H1 (cell line): ENCODE results near the gene VWA5B2. TPM values are rescaled to one million over a fixed set of nuclear protein-coding genes. Genes with fewer than 3 reads are reported as not detected.

Experiments used
- CTCF ChIA-PET: fragments of 300-600 bp; sonication (Branson Sonifier 250); formaldehyde crosslinking; loops from one replicate; lab custom pipeline; 2021; ENCODE audit not compliant: partially characterized antibody; lab: Charles Lee
- POLR2A ChIA-PET: fragments of 300-600 bp; sonication (Branson Sonifier 250); formaldehyde crosslinking; loops from one replicate; lab custom pipeline; 2021; ENCODE audit warnings: inconsistent platforms; ENCODE audit not compliant: partially characterized antibody; lab: Charles Lee
- DNase-seq, 2 experiments: peaks; one replicate each; pipeline versions ENCODE4 v3.0.0 to v3.0.0-alpha.2; 2010 to 2022; ENCODE audit warnings: low spot score in 2 of 2, low read depth in 1 of 2, mixed read lengths in 1 of 2
- FAIRE-seq: peaks from 2 replicates; lab custom pipeline; 2011; peaks lifted over from hg19 to GRCh38; lab: Jason Lieb, UNC
- H2AFZ ChIP-seq: 2 replicates; pipeline ENCODE4 v1.8.1; 2012; ENCODE audit warnings: low read length, inconsistent platforms
- H2AK5ac ChIP-seq: 2 replicates; pipeline ENCODE4 v1.6.1; 2013; ENCODE audit warnings: low read depth, low read length
- H2BK120ac ChIP-seq: replicated peaks from 2 replicates; pipeline ENCODE3; 2013; ENCODE audit warnings: low read depth, low read length, inconsistent platforms
- H2BK12ac ChIP-seq: 2 replicates; pipeline ENCODE4 v1.6.1; 2013; ENCODE audit warnings: low read depth, low read length
- H2BK15ac ChIP-seq: 2 replicates; pipeline ENCODE4 v1.6.1; 2013; ENCODE audit warnings: low read length
- H2BK20ac ChIP-seq: 2 replicates; pipeline ENCODE4 v1.6.1; 2013; ENCODE audit warnings: low read length
- H2BK5ac ChIP-seq: 2 replicates; pipeline ENCODE4 v1.6.1; 2013; ENCODE audit warnings: low read depth, low read length
- H3K14ac ChIP-seq: 2 replicates; pipeline ENCODE4 v1.6.1; 2013; ENCODE audit warnings: inconsistent platforms; ENCODE audit not compliant: insufficient read length
- H3K18ac ChIP-seq: 2 replicates; pipeline ENCODE4 v1.6.1; 2013; ENCODE audit warnings: low read length; ENCODE audit errors: extremely low read depth
- H3K23ac ChIP-seq: 2 replicates; pipeline ENCODE4 v1.6.1; 2013; ENCODE audit warnings: inconsistent platforms; ENCODE audit not compliant: insufficient read length
- H3K23me2 ChIP-seq: 2 replicates; pipeline ENCODE4 v1.6.1; 2013; ENCODE audit warnings: low read depth, low read length
- H3K27ac ChIP-seq: 2 replicates; pipeline ENCODE4 v1.6.1; 2011; ENCODE audit warnings: low read depth, low read length, inconsistent platforms
- H3K27me3 ChIP-seq, 4 experiments: replicated peaks in 1 of 4; 1 replicate in 1 of 4; 2 replicates in 3 of 4; pipeline versions ENCODE4 v1.6.1 to v1.8.1; 2011 to 2013; ENCODE audit warnings: low read length in 3 of 4, mild to moderate bottlenecking in 3 of 4, inconsistent platforms in 2 of 4, mixed read lengths in 2 of 4, moderate library complexity in 1 of 4; ENCODE audit not compliant: control insufficient read depth in 3 of 4, insufficient read depth in 3 of 4; ENCODE audit errors: extremely low read depth in 1 of 4
- H3K36me3 ChIP-seq, 4 experiments: 2 replicates each; pipeline versions ENCODE4 v1.6.1 to v1.8.1; 2011 to 2013; ENCODE audit warnings: mild to moderate bottlenecking in 4 of 4, low read length in 3 of 4, moderate library complexity in 2 of 4, control low read depth in 1 of 4, inconsistent platforms in 1 of 4; ENCODE audit not compliant: insufficient read depth in 4 of 4, control insufficient read depth in 2 of 4
- H3K4ac ChIP-seq: replicated peaks from 2 replicates; pipeline ENCODE3; 2013; ENCODE audit warnings: low read length, low read depth, mixed read lengths, inconsistent platforms; ENCODE audit not compliant: insufficient read length
- H3K4me1 ChIP-seq, 4 experiments: replicated peaks in 1 of 4; 1 replicate in 1 of 4; 2 replicates in 3 of 4; pipeline versions ENCODE4 v1.6.1 to v1.8.1; 2011 to 2013; ENCODE audit warnings: low read length in 3 of 4, inconsistent platforms in 2 of 4, mixed read lengths in 1 of 4; ENCODE audit not compliant: insufficient read depth in 4 of 4, control insufficient read depth in 3 of 4
- H3K4me2 ChIP-seq, 2 experiments: 2 replicates each; pipeline versions ENCODE4 v1.6.1 to v1.8.1; 2011 to 2013; ENCODE audit warnings: low read depth in 2 of 2, low read length in 2 of 2, control low read depth in 1 of 2, inconsistent platforms in 1 of 2, mild to moderate bottlenecking in 1 of 2; ENCODE audit not compliant: insufficient read depth in 1 of 2
- H3K4me3 ChIP-seq, 4 experiments: fragments of 200-600, 300-600 bp in 1 of 4; sonication (generic), shearing (Covaris generic), sonication (Bioruptor Twin) in 1 of 4; 2 replicates each; pipeline versions ENCODE4 v1.5.1 to v1.8.1; 2011 to 2016; ENCODE audit warnings: low read length in 4 of 4, low read depth in 3 of 4, control low read depth in 2 of 4, inconsistent platforms in 2 of 4, mild to moderate bottlenecking in 2 of 4, mixed read lengths in 1 of 4, moderate library complexity in 1 of 4; ENCODE audit not compliant: insufficient read depth in 2 of 4; ENCODE audit errors: extremely low read depth in 1 of 4
- H3K56ac ChIP-seq: replicated peaks from 2 replicates; pipeline ENCODE3; 2013; ENCODE audit warnings: low read depth, mild to moderate bottlenecking, mixed read lengths, low read length, inconsistent platforms; ENCODE audit not compliant: insufficient read length
- H3K79me1 ChIP-seq: 2 replicates; pipeline ENCODE4 v1.6.1; 2013; ENCODE audit warnings: low read depth, low read length, control low read depth
- H3K79me2 ChIP-seq, 2 experiments: 2 replicates each; pipeline versions ENCODE4 v1.6.1 to v1.8.1; 2012 to 2013; ENCODE audit warnings: low read length in 2 of 2, mild to moderate bottlenecking in 2 of 2, inconsistent platforms in 1 of 2; ENCODE audit not compliant: insufficient read depth in 2 of 2, control insufficient read depth in 1 of 2
- H3K9ac ChIP-seq, 4 experiments: replicated peaks in 1 of 4; 1 replicate in 1 of 4; 2 replicates in 3 of 4; pipeline versions ENCODE4 v1.6.1 to v1.8.1; 2011 to 2013; ENCODE audit warnings: low read depth in 3 of 4, low read length in 3 of 4, control low read depth in 2 of 4, mild to moderate bottlenecking in 2 of 4, moderate library complexity in 2 of 4, inconsistent platforms in 1 of 4; ENCODE audit errors: extremely low read depth in 1 of 4
- H3K9me3 ChIP-seq, 2 experiments: 2 replicates each; pipeline versions ENCODE4 v1.6.1 to v1.8.1; 2012 to 2013; ENCODE audit warnings: mild to moderate bottlenecking in 2 of 2, moderate library complexity in 2 of 2, control low read depth in 1 of 2, inconsistent platforms in 1 of 2, low read depth in 1 of 2, low read length in 1 of 2, mixed read lengths in 1 of 2; ENCODE audit not compliant: insufficient read depth in 2 of 2
- H4K20me1 ChIP-seq, 2 experiments: replicated peaks in 1 of 2; 2 replicates each; pipeline versions ENCODE3 to v1.8.1; 2011 to 2013; ENCODE audit warnings: inconsistent platforms in 2 of 2, low read length in 2 of 2, mild to moderate bottlenecking in 1 of 2; ENCODE audit not compliant: insufficient read depth in 2 of 2, control insufficient read depth in 1 of 2
- H4K5ac ChIP-seq: 2 replicates; pipeline ENCODE4 v1.6.1; 2013; ENCODE audit warnings: low read length, low read depth, mixed read lengths, inconsistent platforms; ENCODE audit not compliant: insufficient read length
- H4K8ac ChIP-seq: 2 replicates; pipeline ENCODE4 v1.8.0; 2013; ENCODE audit warnings: mild to moderate bottlenecking, moderate library complexity, low read length, inconsistent platforms; ENCODE audit not compliant: insufficient read depth; ENCODE audit errors: extremely low read depth
- H4K91ac ChIP-seq: replicated peaks from 2 replicates; pipeline ENCODE3; 2013; ENCODE audit warnings: low read length, mixed read lengths, inconsistent platforms; ENCODE audit not compliant: insufficient read length
- ATF2 ChIP-seq: IDR thresholded peaks from 2 replicates; pipeline ENCODE4 v1.6.1; 2012; ENCODE audit warnings: low read length, inconsistent platforms
- BACH1 ChIP-seq: IDR thresholded peaks from 2 replicates; pipeline ENCODE4 v1.6.1; 2012; ENCODE audit warnings: low read length, improper control_type of control experiment
- BCL11A ChIP-seq, 2 experiments: IDR thresholded peaks; one replicate each; pipeline ENCODE4 v1.6.1; 2011; ENCODE audit warnings: low read depth in 2 of 2, low read length in 2 of 2, mild to moderate bottlenecking in 2 of 2
- JUN ChIP-seq: IDR thresholded peaks from 2 replicates; pipeline ENCODE4 v1.6.1; 2011; ENCODE audit warnings: low read depth, mild to moderate bottlenecking, improper control_type of control experiment, low read length
- NRF1 ChIP-seq: IDR thresholded peaks from 2 replicates; pipeline ENCODE4 v1.6.1; 2011; ENCODE audit warnings: mild to moderate bottlenecking, low read depth, low read length, improper control_type of control experiment
- SRF ChIP-seq: IDR thresholded peaks from 2 replicates; pipeline ENCODE4 v1.6.1; 2011; ENCODE audit warnings: mild to moderate bottlenecking, low read depth, low read length, moderate library complexity
- WGBS, 2 experiments: shearing (Covaris generic) in 1 of 2; methylation state at CpG; one replicate each; pipeline versions ENCODE4 v1.1.6 to v1.1.7; 2013 to 2015; ENCODE audit warnings: low lambda C conversion rate in 2 of 2, mixed read lengths in 2 of 2, inconsistent platforms in 1 of 2, low coverage in 1 of 2, missing lambda C conversion rate in 1 of 2; ENCODE audit not compliant: insufficient replicate concordance in 2 of 2, insufficient coverage in 1 of 2, insufficient read length in 1 of 2; ENCODE audit errors: extremely low coverage in 1 of 2, missing lambda C conversion rate in 1 of 2; 5-methylcytosine and 5-hydroxymethylcytosine counted together
- polyA plus RNA-seq, 7 experiments: library from polyadenylated mRNA; depleted of rRNA in 3 of 7; stranded (reverse) in 5 of 7; unstranded in 2 of 7; fragments of >200 nt in 5 of 7; fragments of 200-250 nt in 2 of 7; gene quantifications; 1 replicate in 5 of 7; 2 replicates in 1 of 7; 4 replicates in 1 of 7; pipeline versions ENCODE4 v1.2.1 to v1.2.3, GENCODE V29; 2011 to 2013; ENCODE audit warnings: missing spikeins in 2 of 7, mixed read lengths in 2 of 7
- total RNA-seq: library from RNA; stranded (reverse); fragmentation: NEBNext Ultra II Directional; extraction: Animal tissue kit (Norgen Biotek cat#: 25700); gene quantifications from 2 replicates; pipeline ENCODE4 v1.2.1, GENCODE V29; 2021

Gene VWA5B2
- total and polyA plus RNA-seq, 2 of the 8 experiments (the other 6 are each of a cell fraction or from before 2014, with no cell fraction given) = 0.53 to 0.56 TPM

DNA sequence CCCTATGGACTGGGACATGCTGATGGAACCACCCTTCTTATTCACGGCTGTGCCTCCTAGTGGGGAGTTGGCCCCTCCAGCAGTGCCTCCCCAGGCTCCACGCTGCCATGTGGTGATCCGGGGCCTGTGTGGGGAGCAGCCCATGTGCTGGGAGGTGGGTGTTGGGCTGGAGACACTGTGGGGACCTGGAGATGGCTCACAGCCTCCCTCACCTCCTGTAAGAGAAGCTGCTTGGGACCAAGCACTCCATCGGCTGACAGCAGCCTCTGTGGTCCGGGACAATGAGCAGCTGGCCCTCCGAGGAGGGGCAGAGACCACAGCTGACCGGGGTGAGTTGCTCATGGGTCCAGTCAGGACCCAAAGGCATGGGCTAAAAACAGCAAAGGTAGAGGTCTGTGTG lies 10.3 kb downstream of the VWA5B2 start:
- Histone ChIP-seq H3K4ac (no peak overlapping the region), H3K79me2 (no peaks in the 10 kb centered on the region), H2AK5ac (no peak overlapping the region), H3K36me3 (peaks cover 6 to 23% (median 15%) of the 10 kb centered on the region in 4 experiments; a peak in 7 of 8 replicates), H3K79me1 (no peaks in the 10 kb centered on the region; the same call in 1 of the 2 replicates), H2BK20ac (no peak overlapping the region), H4K91ac (no peak overlapping the region), H3K9ac (no peak overlapping the region), H2AFZ (no peak overlapping the region), H2BK12ac (no peak overlapping the region), H3K14ac (no peak overlapping the region), H2BK5ac (no peak overlapping the region), H3K4me3 (no peak overlapping the region), H3K18ac (no peak overlapping the region), H3K27me3 (no peaks in the 10 kb centered on the region; a peak in 2 of 7 replicates), H4K20me1 (peaks cover 8 to 16% of the 10 kb centered on the region in 2 experiments), H3K23me2 (no peaks in the 10 kb centered on the region; the same call in 1 of the 2 replicates), H4K8ac (no peak overlapping the region), H3K4me1 (peaks cover 0 to 5% (median 1%) of the 10 kb centered on the region in 4 experiments; a peak in 4 of 7 replicates), H3K56ac (no peak overlapping the region), H4K5ac (no peak overlapping the region), H2BK15ac (no peak overlapping the region), H3K9me3 (no peaks in the 10 kb centered on the region), H3K4me2 (no peak overlapping the region), H3K23ac (no peak overlapping the region), H3K27ac (no peak overlapping the region), H2BK120ac (no peak overlapping the region)
- DNase-seq = no peak
- TF ChIP-seq JUN = no peak
- TF ChIP-seq ATF2 = no peak
- TF ChIP-seq SRF = no peak
- no peak for TF ChIP-seq NRF1
- TF ChIP-seq BACH1 = no peak
- no peak for TF ChIP-seq BCL11A (IDR thresholded peaks at IDR 0.05; ENCODE audit: low read depth in 2 of 2, low read length in 2 of 2)
- 78% methylated on average over 7 of the region's 7 CpGs; no CpG with 5 or more reads in 1 of the 2 experiments for WGBS, 2 experiments
- ChIA-PET CTCF (interaction anchor here (0.7 to 8.9 kb wide), 18 partner anchors 10 to 351 kb away, joined by 3 to 183 read pairs (median 6); partner anchors contain the start of genes DVL3, EEF1AKMT4 and VWA5B2), POLR2A (interaction anchor here (0.9 to 3.4 kb wide), 12 partner anchors 8 to 95 kb away, joined by 3 to 13 read pairs (median 5); partner anchors contain the start of genes AP2M1, CAMK2N2, EEF1AKMT4 and VWA5B2)
- FAIRE-seq = no peak
